ENCODE data around the gene SERPINB5. TPM values are rescaled to one million over a fixed set of nuclear protein-coding genes. Genes with fewer than 3 reads are reported as not detected.

Gene SERPINB5
- total RNA-seq, 1 experiment from 2014 or later, result 26.2 TPM

- peak overlapping the region; percentile 94 for H3K4me2 ChIP-seq
- intact Hi-C loops (cut with micrococcal nuclease; ENCODE audit: unreplicated experiment), result no loop called here
- H3K27ac ChIP-seq, result no peak overlapping the region
- no peak for DNase-seq
- ChIA-PET CTCF (no interaction called here), POLR2A (ENCODE audit: unreplicated experiment) (no interaction called here)
- no TSS peak for BruUV-seq (replicated peaks)
- TF ChIP-seq EZH2 (IDR thresholded peaks at IDR 0.05; ENCODE audit: low read depth), result no peak
- TF ChIP-seq CTCF (conservative IDR thresholded peaks at IDR 0.05), result no peak
- H2AFZ ChIP-seq, result no peak overlapping the region
- no peaks in the 10 kb centered on the region for H3K9me2 ChIP-seq (ENCODE audit: insufficient read depth)
- H3F3A ChIP-seq (ENCODE audit: insufficient read depth, low read depth), result peaks cover 9% of the 10 kb centered on the region; the same call in 1 of the 2 replicates
- H3K4me3 ChIP-seq, result no peak overlapping the region
- peaks cover 57% of the 10 kb centered on the region for H3K79me2 ChIP-seq (ENCODE audit: low read depth)
- H3K4me1 ChIP-seq (replicated peaks; ENCODE audit: insufficient read depth), result peaks cover 37% of the 10 kb centered on the region
- H3K9me3 ChIP-seq (ENCODE audit: insufficient read depth, low read depth), result no peaks in the 10 kb centered on the region
- H4K20me1 ChIP-seq (ENCODE audit: insufficient read depth), result no peaks in the 10 kb centered on the region
- no peaks in the 10 kb centered on the region for H3K27me3 ChIP-seq (ENCODE audit: insufficient read depth, low read depth)
- peaks cover 22% of the 10 kb centered on the region; the same call in 1 of the 2 replicates for H3K36me3 ChIP-seq (ENCODE audit: low read depth)
Observed at GRCh38 chr18:63480915-63481314, 4.2 kb downstream of the SERPINB5 start.

DNA sequence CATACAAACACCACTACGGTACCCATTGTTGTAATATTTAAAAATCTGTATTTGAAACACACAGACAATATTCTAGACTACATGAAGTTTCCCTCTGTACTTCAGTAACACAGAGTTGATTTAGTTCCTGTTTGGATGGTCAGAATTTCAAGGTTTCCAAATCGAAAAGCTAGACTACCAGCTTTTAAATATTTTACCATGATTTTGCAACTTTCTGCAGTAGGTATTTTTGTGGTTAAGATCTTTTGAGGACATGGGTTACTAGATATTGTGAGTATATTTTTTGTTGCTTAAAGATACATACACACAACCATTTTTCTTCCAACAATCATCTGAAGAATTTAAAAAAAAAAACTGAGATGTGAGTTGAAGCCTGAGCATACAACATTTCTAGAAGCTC lies 10.9 kb downstream of the SERPINB5 start:
- no peaks in the 10 kb centered on the region for H3F3A ChIP-seq (ENCODE audit: insufficient read depth, low read depth)
- ChIA-PET CTCF (no interaction called here), POLR2A (ENCODE audit: unreplicated experiment) (no interaction called here)
- no peaks in the 10 kb centered on the region for H3K4me1 ChIP-seq (replicated peaks; ENCODE audit: insufficient read depth)
- no peaks in the 10 kb centered on the region for H3K9me2 ChIP-seq (ENCODE audit: insufficient read depth)
- intact Hi-C loops (cut with micrococcal nuclease; ENCODE audit: unreplicated experiment), result no loop called here
- no peak for TF ChIP-seq CTCF (conservative IDR thresholded peaks at IDR 0.05)
- H3K27ac ChIP-seq, result no peak overlapping the region
- no peaks in the 10 kb centered on the region for H3K79me2 ChIP-seq (ENCODE audit: low read depth)
- no peak overlapping the region for H3K4me2 ChIP-seq
- no peak overlapping the region for H3K4me3 ChIP-seq
- DNase-seq, result no peak
- H3K9me3 ChIP-seq (ENCODE audit: insufficient read depth, low read depth), result no peaks in the 10 kb centered on the region
- no TSS peak for BruUV-seq (replicated peaks)
- no peaks in the 10 kb centered on the region for H3K27me3 ChIP-seq (ENCODE audit: insufficient read depth, low read depth)
- peaks cover 50% of the 10 kb centered on the region for H3K36me3 ChIP-seq (ENCODE audit: low read depth)
- no peak overlapping the region for H2AFZ ChIP-seq
- no peaks in the 10 kb centered on the region for H4K20me1 ChIP-seq (ENCODE audit: insufficient read depth)

- H3K36me3 ChIP-seq (ENCODE audit: low read depth), result peaks cover 53% of the 10 kb centered on the region
- H3K79me2 ChIP-seq (ENCODE audit: low read depth), result no peaks in the 10 kb centered on the region
- TF ChIP-seq CTCF (conservative IDR thresholded peaks at IDR 0.05) (no peak), EZH2 (IDR thresholded peaks at IDR 0.05; ENCODE audit: low read depth) (no peak)
- no peaks in the 10 kb centered on the region for H3F3A ChIP-seq (ENCODE audit: insufficient read depth, low read depth)
- no peak overlapping the region for H3K27ac ChIP-seq
- no peak for DNase-seq
- no peak overlapping the region for H2AFZ ChIP-seq
- H3K4me1 ChIP-seq (replicated peaks; ENCODE audit: insufficient read depth), result no peaks in the 10 kb centered on the region
- ChIA-PET CTCF (no interaction called here), POLR2A (ENCODE audit: unreplicated experiment) (no interaction called here)
- H4K20me1 ChIP-seq (ENCODE audit: insufficient read depth), result no peaks in the 10 kb centered on the region
- H3K9me2 ChIP-seq (ENCODE audit: insufficient read depth), result no peaks in the 10 kb centered on the region
- intact Hi-C loops (cut with micrococcal nuclease; ENCODE audit: unreplicated experiment), result no loop called here
- no peak overlapping the region for H3K4me3 ChIP-seq
- BruUV-seq (replicated peaks), result no TSS peak
- no peak overlapping the region for H3K4me2 ChIP-seq
- no peaks in the 10 kb centered on the region for H3K9me3 ChIP-seq (ENCODE audit: insufficient read depth, low read depth)
- H3K27me3 ChIP-seq (ENCODE audit: insufficient read depth, low read depth), result no peaks in the 10 kb centered on the region
Observed at GRCh38 chr18:63488160-63488559, 11.4 kb downstream of the SERPINB5 start.
